ENCODE data around the gene NNT. TPM values are rescaled to one million over a fixed set of nuclear protein-coding genes. Genes with fewer than 3 reads are reported as not detected.

The NNT gene
- total and polyA plus RNA-seq, 9 of the 15 experiments (the other 6 are each of a cell fraction or from before 2014, with no cell fraction given), result 21.9 to 68.6 (median 42.2) TPM

DNA sequence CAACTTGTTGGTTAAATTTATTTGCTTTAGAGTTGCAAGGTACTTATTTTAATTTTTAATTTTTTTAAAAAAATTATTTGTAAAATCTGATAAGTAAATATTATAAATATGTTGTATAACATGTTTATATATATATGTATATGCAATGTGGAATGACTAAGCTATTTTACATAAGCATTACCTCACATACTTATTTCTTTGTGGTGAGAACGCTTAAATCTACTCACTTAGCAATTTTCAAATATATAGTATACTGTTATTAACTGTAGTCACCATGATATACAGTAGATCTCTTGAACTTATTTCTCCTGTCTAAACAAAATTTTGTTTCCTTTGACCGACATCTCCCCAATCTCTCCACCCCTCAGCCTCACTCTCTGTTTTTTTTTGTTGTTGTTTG, 147.8 kb downstream of the NNT start (continued):
- no peak for TF ChIP-seq TSHZ1 (CRISPR knock-in tag; IDR thresholded peaks at IDR 0.05)
- TF ChIP-seq ZNF324 (CRISPR knock-in tag; IDR thresholded peaks at IDR 0.05), result no peak
- TF ChIP-seq, protein P1, sequence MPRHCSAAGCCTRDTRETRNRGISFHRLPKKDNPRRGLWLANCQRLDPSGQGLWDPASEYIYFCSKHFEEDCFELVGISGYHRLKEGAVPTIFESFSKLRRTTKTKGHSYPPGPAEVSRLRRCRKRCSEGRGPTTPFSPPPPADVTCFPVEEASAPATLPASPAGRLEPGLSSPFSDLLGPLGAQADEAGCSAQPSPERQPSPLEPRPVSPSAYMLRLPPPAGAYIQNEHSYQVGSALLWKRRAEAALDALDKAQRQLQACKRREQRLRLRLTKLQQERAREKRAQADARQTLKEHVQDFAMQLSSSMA (CRISPR knock-in tag; IDR thresholded peaks at IDR 0.05), result no peak
- TF ChIP-seq NELFE (IDR thresholded peaks at IDR 0.05; ENCODE audit: insufficient read depth, insufficient read length), result no peak
- TF ChIP-seq HOXB6 (CRISPR knock-in tag; IDR thresholded peaks at IDR 0.05; ENCODE audit: borderline replicate concordance), result no peak
- no peak for TF ChIP-seq HMG20A (CRISPR knock-in tag; conservative IDR thresholded peaks at IDR 0.05)
- TF ChIP-seq C11orf30 (IDR thresholded peaks at IDR 0.05; ENCODE audit: low read depth), result peak; percentile 44; the same call in 1 of the 2 replicates
- TF ChIP-seq ZNF316 (IDR thresholded peaks at IDR 0.05), result peak; percentile 73

GRCh38 chr5:43753069-43753468, 150.1 kb downstream of the NNT start:
- no peak overlapping the region for H3K4me3 ChIP-seq
- no peaks in the 10 kb centered on the region for H4K20me1 ChIP-seq (replicated peaks; ENCODE audit: control insufficient read depth, insufficient read depth, low read length)
- no peak for FAIRE-seq
- peak; percentile 69 for ATAC-seq
- H3K9me3 ChIP-seq (replicated peaks; ENCODE audit: control insufficient read depth, insufficient read depth, low read depth, low read length), result no peaks in the 10 kb centered on the region
- no peaks in the 10 kb centered on the region for H3K27me3 ChIP-seq (ENCODE audit: control insufficient read depth in 2 of 2, insufficient read depth in 2 of 2, low read length in 2 of 2)
- no peak overlapping the region for H2AFZ ChIP-seq (ENCODE audit: low read depth, low read length)
- no peaks in the 10 kb centered on the region for H3K36me3 ChIP-seq (ENCODE audit: control insufficient read depth, insufficient read depth, low read length)
- 0% methylated on average over 2 of the region's 2 CpGs for WGBS (ENCODE audit: insufficient coverage, low coverage, missing lambda C conversion rate)
- POLR2A ChIA-PET, result no interaction called here
- no peak overlapping the region for H3K27ac ChIP-seq (ENCODE audit: extremely low read depth, low read depth, low read length)
- no peak overlapping the region for H3K4me2 ChIP-seq (ENCODE audit: insufficient read depth, low read length)
- no peaks in the 10 kb centered on the region for H3K79me2 ChIP-seq (ENCODE audit: control insufficient read depth, insufficient read depth, low read length)
- DNase-seq (ENCODE audit: extremely low read depth in 1 of 4, low spot score in 3 of 4), result peak in 1 of 4 experiments; percentile 9
- H3K4me1 ChIP-seq (replicated peaks in 1 of 2; ENCODE audit: control insufficient read depth in 2 of 2, insufficient read depth in 2 of 2, low read length in 2 of 2), result no peaks in the 10 kb centered on the region; a peak in 1 of 5 replicates
- intact Hi-C loops (cut with micrococcal nuclease) (no loop called here), in situ Hi-C loops (cut with MboI) (no loop called here)
- no peak overlapping the region for H3K9ac ChIP-seq (ENCODE audit: insufficient read depth in 1 of 2, low read depth in 2 of 2, low read length in 2 of 2)
- BruUV-seq (replicated peaks), result no TSS peak
- H3K9me1 ChIP-seq (ENCODE audit: control insufficient read depth, insufficient read depth, low read length), result no peaks in the 10 kb centered on the region
- CTCF ChIA-PET (ENCODE audit: low intra/inter-chr PET ratio), result no interaction called here
- TF ChIP-seq CTCF (IDR thresholded peaks at IDR 0.05 in 2 of 3, conservative IDR thresholded peaks at IDR 0.05 in 1 of 3; ENCODE audit: insufficient read depth in 2 of 3, low read depth in 1 of 3, low read length in 3 of 3) (peak; percentile 10 to 38 (median 19); a peak in 1 of 6 replicates), CTCFL (IDR thresholded peaks at IDR 0.05; ENCODE audit: borderline replicate concordance, insufficient read depth, low read depth, low read length, poor library complexity, severe bottlenecking) (peak; percentile 52)
- TF ChIP-seq, protein P2, sequence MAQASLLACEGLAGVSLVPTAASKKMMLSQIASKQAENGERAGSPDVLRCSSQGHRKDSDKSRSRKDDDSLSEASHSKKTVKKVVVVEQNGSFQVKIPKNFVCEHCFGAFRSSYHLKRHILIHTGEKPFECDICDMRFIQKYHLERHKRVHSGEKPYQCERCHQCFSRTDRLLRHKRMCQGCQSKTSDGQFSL (CRISPR knock-in tag; IDR thresholded peaks at IDR 0.05), result no peak
- TF ChIP-seq, protein P2 (tag; IDR thresholded peaks at IDR 0.05), result no peak

All from K562 (cell line).